Fibroblast of the conjunctiva (primary cell): ENCODE data around the gene DNAH8.

ENCODE experiments used
- DNase-seq: peaks from one replicate; pipeline ENCODE4 v3.0.0-alpha.2; 2010; ENCODE audit warnings: low read depth

The DNAH8 gene

DNA sequence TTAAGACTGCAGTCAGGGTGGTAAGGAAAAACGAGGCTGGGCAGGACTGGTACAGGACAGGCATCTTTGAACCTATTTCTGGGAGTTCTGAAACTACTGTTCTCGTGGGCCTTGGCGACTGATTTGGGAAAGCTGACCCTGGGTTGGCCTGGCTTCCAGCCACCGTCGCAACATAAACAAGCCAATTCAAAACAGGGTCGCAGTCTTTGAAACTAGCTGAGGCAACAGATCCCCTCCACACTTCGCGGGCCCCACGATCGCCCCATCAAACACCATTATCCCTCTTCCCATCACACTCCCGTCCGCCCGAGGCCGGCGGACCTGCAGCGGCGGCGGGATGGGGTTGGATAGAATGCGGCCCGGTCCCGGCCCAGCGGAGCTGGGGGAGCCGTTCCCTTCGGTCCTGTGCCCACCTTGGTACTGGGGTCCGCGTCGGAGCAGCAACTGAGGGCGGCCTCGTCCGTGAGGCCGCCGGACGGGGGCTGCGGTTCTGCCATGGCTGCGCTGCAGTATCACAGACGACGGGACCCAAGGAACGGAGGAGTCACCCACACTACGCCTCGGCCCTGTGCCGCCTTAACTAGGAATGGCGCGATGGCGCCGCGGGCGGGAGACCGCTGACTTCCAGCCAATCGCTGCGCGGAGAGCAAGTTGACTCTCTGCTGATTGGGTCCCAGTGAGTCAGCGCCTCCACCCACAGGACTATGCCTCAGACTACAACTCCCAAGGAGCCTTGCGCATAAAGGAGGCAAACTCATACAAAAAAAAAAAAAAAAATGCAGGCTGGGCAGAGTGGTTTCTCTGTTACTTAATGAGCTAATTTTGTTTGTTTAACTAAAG, 12.3 kb upstream of the DNAH8 start, which contains the start of gene GLO1:
TSS of gene GLO1 (minus strand) at position 588 of the 840 bp plus-strand sequence. CDS start at position 497, 91 bp downstream.
- DNase-seq, result peak; percentile 98

- no peak for DNase-seq
Observed at GRCh38 chr6:38703949-38704590, 11.0 kb upstream of the DNAH8 start.

GRCh38 chr6:38705924-38706323, 9.2 kb upstream of the DNAH8 start:
- DNase-seq, result no peak

GRCh38 chr6:38708496-38708895, 6.6 kb upstream of the DNAH8 start:
- no peak for DNase-seq

DNA sequence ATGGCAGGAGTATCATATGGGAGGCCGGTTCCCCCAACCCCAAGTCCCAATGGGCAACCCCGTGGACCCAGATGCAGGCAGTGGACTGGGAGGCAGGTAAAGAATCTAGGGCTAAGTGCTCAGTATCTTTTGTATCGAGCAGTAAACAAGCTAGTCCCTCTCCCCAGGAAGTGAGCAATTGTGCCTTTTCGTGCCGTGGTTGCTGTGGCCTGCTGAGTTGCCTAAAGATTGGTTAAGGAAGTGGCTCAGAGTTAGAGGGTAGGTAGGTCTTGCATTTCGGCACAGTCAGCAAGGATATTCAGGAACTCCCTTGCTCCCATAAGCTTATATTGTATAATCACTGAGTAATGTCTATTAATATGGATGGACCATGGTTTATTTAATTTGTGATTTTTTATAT, 1.3 kb upstream of the DNAH8 start:
- DNase-seq, result no peak

DNA sequence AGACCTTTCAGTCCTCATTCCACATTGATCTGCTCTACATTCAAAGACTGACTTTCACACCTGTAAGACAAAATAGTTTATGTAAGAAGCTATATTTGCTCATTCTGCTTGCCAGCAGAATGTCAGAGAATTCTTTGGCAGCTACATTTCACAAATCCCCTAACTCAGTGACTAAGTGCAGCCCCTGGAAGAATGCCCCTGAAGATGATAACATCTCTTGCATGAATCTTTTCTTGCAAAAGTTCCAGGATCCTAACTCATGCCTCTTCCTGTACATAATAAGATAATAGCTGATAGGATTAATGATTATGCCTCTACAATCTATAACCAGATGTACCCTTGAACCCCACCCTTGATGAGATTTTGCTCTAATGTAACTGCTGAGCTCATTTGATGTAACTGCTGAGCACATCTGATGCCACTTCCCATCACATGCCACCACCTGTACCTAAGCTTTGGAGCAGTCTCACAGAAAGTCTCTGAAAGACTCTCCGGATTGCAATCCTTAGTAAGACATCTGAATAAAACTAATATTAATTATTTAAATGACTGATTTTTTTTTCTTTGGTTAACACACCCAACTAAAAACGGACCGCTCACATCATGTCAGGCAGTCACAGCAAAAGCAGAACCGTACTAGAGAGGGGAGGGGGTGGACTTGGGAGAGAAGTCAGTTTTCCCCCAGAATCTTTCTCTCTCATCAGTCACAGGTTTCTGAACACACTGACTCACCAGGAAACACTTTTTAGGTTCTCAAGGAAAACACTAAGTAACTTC, 684 bp upstream of the DNAH8 start:
- no peak for DNase-seq

GRCh38 chr6:38716825-38717224, 1.7 kb downstream of the DNAH8 start:
- DNase-seq, result no peak

- DNase-seq, result no peak
Observed at GRCh38 chr6:38719358-38719757, 4.2 kb downstream of the DNAH8 start.

- no peak for DNase-seq
Observed at GRCh38 chr6:38720295-38720694, 5.2 kb downstream of the DNAH8 start.

DNA sequence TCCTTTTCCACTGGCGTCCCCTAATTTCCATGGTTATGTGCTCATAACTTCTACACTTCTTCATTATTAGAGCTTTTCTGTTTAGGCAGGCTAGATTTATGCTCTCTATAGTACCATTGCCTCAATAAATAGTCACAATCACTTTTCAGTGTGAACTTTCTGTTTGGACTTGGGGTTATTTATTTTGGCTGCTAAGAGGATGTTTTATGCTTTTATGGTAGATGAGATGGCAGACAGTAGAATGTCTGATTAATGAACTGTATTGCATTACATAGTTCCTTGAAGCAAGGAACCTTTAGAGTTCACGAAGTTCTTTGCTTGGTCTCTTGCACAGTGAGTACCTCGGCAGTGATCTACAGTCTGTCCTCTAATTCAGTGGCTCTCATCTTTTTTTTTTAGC, 6.9 kb downstream of the DNAH8 start:
- DNase-seq, result no peak

DNA sequence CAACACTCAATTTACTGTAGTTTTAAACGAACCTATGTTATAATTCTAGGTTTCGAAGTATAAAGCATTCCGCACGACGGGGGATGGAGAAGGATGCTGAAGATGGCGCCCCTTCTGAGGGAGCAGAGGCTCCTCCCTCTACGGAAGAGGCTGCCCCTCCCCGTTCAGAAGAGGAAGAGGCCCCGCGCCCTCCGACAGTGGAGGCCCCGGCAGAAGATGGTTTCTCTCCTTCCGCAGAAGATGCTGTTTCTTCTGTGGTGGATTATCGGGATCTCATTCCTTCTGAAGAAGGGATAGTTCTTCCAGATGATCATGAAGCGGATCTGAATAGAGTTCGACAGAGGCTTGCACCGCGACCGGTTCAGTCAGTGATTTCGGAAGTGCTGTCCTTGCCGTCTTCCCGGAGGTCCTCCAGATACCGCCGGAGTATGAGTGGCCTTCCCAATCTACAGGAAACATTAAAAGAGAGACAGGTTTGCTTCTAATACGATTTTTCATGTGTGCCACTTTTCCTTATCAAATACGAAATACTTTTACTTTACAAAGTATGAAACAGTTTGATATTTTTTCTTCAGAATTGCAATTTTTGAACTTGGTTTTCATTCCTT, 7.7 kb downstream of the DNAH8 start:
- DNase-seq, result no peak

DNA sequence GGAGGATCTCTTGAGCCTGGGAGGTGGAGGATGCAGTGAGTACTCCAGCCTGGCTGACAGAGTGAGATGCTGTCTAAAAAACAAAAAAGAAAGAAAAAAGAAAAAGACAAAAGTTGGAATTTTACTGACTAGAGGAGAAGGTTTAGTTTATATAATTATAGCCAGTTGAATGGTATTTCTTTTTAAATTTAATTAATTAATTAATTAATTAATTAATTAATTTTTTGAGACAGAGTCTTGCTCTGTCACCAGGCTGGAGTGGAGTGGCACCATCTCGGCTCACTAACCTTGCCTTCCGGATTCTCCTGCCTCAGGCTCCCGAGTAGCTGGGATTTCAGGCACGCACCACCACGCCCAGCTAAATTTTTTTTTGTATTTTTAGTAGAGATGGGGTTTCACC, 8.7 kb downstream of the DNAH8 start:
- DNase-seq, result no peak

GRCh38 chr6:38724343-38724742, 9.2 kb downstream of the DNAH8 start:
- DNase-seq, result no peak

DNA sequence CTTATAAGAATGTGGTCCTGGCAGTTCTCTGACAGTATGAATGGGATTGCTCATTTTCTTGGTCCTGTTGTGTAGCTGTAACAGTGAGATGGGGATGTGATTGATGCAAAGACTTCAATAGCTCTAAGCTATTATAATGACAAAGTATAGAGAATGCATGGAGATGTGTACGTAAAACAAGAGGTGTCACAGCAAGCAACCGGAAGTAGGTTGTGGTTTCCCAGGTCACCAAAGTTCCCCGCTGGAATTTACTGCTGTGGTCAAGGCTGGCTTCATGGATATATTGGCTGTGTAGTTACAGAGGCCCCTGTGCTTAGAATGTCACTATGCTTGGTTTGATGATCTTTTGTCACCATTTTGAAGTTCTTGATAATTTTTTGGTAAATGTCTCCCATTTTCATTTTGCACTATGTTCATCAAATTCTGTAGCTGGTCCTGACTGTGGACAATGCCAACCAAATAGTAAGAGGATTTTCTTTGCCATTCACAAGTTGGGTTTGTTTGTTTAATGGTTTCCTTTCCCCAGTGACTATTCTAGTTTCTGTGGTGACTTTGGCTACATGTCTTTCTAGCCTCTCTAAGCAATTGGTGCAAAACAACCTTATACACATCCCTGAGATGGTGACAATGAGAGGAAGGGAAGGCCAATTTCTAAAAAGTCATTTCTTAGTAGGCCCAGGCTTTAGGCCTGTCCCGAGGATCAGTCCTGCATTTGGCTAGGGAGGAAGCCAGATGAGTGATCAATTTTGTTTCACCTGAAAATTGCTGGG, 10.5 kb downstream of the DNAH8 start:
- DNase-seq, result no peak

DNA sequence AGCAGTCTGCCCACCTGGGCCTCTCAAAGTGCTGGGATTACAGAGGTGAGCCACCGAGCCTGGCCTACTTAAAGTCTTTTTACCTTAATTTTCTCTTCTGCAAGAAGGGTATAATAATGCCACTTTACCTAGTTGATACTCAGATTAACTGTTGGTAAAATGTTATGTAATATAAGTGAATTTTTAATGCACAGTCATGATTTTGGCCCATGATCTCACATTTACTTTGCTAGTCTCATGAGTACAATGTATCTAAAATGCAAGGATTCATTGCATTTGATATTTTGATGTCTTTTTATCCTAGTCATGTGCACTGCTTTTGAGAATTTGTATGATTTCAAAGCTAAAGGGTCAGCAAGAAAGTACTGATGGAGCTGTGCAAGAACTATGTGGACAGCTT, 13.1 kb downstream of the DNAH8 start:
- no peak for DNase-seq

DNA sequence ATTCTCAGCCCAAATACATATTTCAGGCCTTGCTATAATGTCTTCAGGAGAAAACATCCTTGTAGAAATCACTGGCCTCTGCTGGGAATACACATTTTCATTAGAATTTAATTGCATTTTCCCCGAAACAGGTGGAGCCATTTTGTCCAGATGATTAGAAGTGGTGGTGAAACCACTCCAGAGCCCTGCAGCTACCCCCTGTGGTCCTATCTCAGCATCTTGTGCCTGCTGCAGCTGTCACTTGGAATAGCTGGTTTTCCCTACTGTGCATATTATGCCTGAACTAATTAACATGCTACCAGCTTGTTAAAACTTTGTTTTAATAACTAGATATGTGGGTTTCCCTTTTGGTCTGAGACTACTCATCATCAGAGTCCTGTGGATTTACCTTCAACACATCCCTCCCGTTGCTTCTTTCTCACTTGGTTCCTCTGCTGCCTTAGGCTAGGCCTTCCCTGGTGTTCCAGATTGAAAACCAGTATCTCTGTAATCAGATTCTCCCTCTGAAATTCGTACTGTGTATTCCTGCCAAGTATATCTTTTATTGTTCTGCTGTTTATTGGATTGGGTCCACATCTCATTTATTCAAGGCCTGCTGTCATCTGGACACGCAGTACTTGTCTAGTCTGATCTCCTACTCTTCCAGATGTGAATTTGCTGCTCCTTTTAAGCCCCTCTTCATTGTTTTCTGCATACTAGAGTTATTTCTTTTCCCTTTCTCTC, 15.2 kb downstream of the DNAH8 start:
- DNase-seq, result no peak

- DNase-seq, result no peak
Observed at GRCh38 chr6:38736951-38737350, 21.8 kb downstream of the DNAH8 start.

DNA sequence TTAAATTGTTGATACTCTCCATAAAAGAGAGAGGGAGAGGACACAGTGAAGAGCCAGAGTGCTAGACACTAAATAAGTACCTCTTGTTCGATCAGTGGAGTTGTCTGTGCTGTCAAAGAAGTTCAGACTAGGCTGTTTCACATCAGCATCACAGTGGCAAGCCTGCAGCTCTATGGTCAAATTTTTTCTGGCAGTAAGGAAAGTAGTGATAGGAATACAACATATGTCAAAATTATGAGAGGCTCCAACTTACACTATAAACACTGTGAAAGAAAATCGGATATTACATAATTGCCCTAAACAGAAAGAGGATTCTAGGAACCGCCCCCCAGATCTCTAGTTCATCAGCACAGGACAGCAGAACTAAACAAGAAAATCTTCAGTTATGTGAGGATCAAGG, 23.1 kb downstream of the DNAH8 start:
- DNase-seq, result no peak

DNA sequence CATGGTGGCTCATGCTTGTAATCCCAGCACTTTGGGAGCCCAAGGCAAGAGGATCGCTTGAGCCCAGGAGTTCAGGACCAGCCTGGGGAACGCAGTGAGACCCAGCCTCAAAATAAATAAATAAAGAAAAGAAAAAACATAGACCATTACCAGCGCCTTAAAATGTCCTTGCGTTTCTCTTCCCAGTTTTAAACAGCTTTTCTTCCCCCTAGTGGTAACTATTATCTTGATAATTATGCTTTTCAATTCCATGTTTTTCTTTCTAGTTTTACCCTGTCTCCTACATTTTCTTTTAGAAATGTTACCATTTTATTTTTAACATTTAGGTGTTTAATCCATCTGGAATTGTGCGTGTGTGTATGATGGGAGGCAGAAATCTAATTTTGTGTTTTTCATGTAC, 24.4 kb downstream of the DNAH8 start:
- no peak for DNase-seq

- no peak for DNase-seq
Observed at GRCh38 chr6:38749473-38749872, 34.4 kb downstream of the DNAH8 start.
